SK-N-MC (cell line): ENCODE data around the gene C17orf75.
"Not testable (repeated sequence)": the region's sequence is repeated elsewhere in the genome, so short reads cannot be mapped to it uniquely, and the experiment has no call there.

ENCODE experiments used
- DNase-seq: peaks from one replicate; pipeline ENCODE4 v3.0.0-alpha.2; 2011; ENCODE audit warnings: low read depth, low spot score
- H3K27ac ChIP-seq: fragments of 200-600 bp; sonication (generic); 2 replicates; pipeline ENCODE4 v1.5.1; 2016; ENCODE audit warnings: mixed run types
- H3K36me3 ChIP-seq: fragments of 200-600 bp; sonication (generic); 2 replicates; pipeline ENCODE4 v1.6.1; 2017; ENCODE audit warnings: antibody characterized with exemption, low read length, mixed read lengths; ENCODE audit not compliant: insufficient read depth
- H3K4me3 ChIP-seq: fragments of 200-600 bp; sonication (generic); 2 replicates; pipeline ENCODE4 v1.5.1; 2016
- H3K9ac ChIP-seq: fragments of 200-600 bp; sonication (generic); 2 replicates; pipeline ENCODE4 v1.8.0; 2017; ENCODE audit warnings: mixed run types, mixed read lengths; ENCODE audit not compliant: insufficient read length
- H3K9me3 ChIP-seq: fragments of 200-600 bp; sonication (generic); 2 replicates; pipeline ENCODE4 v1.6.1; 2017; ENCODE audit warnings: low read depth, mild to moderate bottlenecking, antibody characterized with exemption, low read length, moderate library complexity, mixed read lengths
- EZH2 ChIP-seq: fragments of 200-600 bp; sonication (generic); IDR thresholded peaks from one replicate; pipeline ENCODE4 v1.6.1; 2017; ENCODE audit warnings: antibody characterized with exemption
- FOXP2 ChIP-seq: optimal IDR thresholded peaks from 2 replicates; pipeline ENCODE3; 2011; ENCODE audit warnings: mild to moderate bottlenecking, moderate library complexity; ENCODE audit not compliant: insufficient read depth; ENCODE audit errors: extremely low read length, control extremely low read depth
- POLR2AphosphoS5 ChIP-seq: IDR thresholded peaks from 2 replicates; pipeline ENCODE4 v1.6.1; 2012; ENCODE audit warnings: mild to moderate bottlenecking, low read depth, low read length, borderline replicate concordance

The C17orf75 gene

DNA sequence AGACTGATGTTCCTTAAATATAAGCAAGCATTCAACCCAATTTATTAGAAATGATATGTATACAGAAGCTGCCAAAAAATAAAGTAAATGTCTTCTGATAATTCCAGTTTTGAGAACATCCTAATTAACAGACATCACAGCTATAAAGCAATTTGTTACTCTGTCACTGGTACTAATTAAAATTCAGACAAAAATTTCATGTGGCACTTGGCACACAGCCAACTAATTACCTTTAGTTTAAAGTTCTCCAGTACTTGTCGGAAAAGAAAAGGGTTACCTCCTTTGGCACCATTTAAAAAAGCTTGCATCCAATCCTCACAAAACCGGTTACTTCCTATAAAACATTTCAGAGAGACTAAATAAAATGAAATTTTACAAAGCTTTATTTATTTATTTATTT lies 8.8 kb downstream of the C17orf75 start:
- Histone ChIP-seq H3K4me3 (no peak overlapping the region), H3K27ac (no peak overlapping the region), H3K36me3 (peaks cover 36% of the 10 kb centered on the region)

DNA sequence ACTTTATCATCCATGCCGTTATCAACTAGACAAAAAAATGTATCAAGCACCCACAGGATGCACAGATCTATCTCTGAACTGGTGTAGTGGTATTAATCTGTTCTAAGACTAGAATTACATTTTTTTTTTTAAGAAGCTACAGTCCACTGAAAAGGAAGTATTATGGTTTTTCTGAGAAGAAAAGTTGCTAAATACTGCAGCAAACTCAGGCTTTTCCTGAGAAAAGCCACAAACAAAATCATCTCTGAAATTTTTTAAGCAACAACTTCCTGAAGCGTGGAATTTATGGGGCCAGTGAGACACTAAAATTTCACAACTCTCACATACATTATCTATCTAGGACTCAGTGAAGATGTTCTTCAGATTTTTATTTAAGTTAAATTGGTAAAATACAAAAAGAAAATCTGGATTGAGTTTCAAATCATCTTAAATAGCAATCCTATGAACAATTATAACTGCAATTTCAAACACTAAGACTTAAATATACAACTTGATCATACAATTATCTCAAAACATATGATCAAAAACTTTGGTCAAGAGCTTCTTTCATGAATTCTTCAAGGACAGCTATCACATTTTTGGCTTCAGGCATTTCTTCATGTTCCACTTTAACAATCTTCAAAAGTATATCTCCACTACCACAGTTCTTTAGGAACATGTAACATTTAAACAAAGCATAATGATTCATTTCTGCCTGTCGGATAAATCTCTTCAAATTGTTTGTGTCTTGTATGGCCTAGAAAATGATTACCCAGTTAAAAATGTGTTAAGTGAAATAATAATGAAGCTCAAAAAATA lies 10.5 kb downstream of the C17orf75 start:
- H3K36me3 ChIP-seq: peaks cover 22% of the 10 kb centered on the region
- peak overlapping the region; percentile 24; the same call in 1 of the 2 replicates for H3K4me3 ChIP-seq
- no peak overlapping the region for H3K9ac ChIP-seq
- TF ChIP-seq FOXP2 (no peak), POLR2AphosphoS5 (peak; percentile 56; the same call in 1 of the 2 replicates), EZH2 (no peak)
- H3K9me3 ChIP-seq: no peaks in the 10 kb centered on the region
- peak; percentile 93 for DNase-seq
- peak overlapping the region; percentile 91 for H3K27ac ChIP-seq

More for the DNA sequence above, 8.8 kb downstream of the C17orf75 start:
- no peak for DNase-seq
- TF ChIP-seq FOXP2: no peak
- Histone ChIP-seq H3K9me3 (no peaks in the 10 kb centered on the region), H3K9ac (no peak overlapping the region)

DNA sequence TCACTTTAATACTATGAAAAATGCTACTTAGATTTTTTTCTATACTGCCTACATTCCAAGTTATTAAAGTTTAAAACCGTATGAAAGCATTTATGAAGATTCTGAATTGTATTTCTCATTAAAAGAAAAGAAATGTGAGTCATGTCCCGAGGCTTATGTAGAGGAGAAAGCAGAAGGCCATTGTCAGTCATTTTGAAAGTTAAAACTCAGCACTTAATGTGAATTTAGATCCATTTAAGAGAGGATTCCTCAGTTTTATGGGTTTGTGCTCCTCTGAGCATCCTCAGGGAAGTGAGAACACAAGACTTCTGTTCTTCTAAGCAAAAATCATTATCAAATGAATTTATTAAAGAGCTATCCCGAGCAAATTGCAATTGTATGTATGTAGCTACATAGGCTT lies 11.8 kb downstream of the C17orf75 start:
- H3K27ac ChIP-seq: no peak overlapping the region

DNA sequence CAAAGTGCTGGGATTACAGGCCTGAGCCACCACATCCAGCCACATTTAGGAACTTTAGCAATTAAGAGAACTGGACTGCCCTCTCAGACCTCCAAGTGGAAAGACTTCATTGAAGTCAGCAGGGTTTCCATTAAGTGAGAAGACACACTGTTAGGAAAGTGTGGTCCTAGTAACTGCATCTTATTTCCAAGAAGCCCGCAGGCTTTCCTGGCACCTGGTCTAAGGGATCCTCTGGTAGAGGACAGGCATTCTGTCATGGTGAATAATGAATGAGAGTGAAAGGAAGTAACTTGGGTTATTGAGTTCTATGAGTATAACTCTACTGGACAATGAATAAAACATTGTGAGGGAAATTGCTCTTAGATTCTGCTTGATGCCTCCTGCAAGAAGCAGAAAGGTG lies 14.1 kb downstream of the C17orf75 start:
- H3K9me3 ChIP-seq: no peaks in the 10 kb centered on the region
- no peak for DNase-seq
- TF ChIP-seq EZH2: no peak
- TF ChIP-seq FOXP2: no peak
- TF ChIP-seq POLR2AphosphoS5: no peak
- H3K36me3 ChIP-seq: no peaks in the 10 kb centered on the region
- H3K9ac ChIP-seq: no peak overlapping the region
- H3K4me3 ChIP-seq: no peak overlapping the region
- H3K27ac ChIP-seq: no peak overlapping the region

More for the DNA sequence above, 11.8 kb downstream of the C17orf75 start:
- Histone ChIP-seq H3K9me3 (no peaks in the 10 kb centered on the region), H3K36me3 (peaks cover 18% of the 10 kb centered on the region), H3K4me3 (peak overlapping the region; percentile 24; the same call in 1 of the 2 replicates), H3K9ac (no peak overlapping the region)
- no peak for TF ChIP-seq POLR2AphosphoS5
- no peak for TF ChIP-seq FOXP2
- no peak for TF ChIP-seq EZH2
- no peak for DNase-seq

GRCh38 chr17:32323811-32324491 lies 18.0 kb downstream of the C17orf75 start:
- Histone ChIP-seq H3K9me3 (no peaks in the 10 kb centered on the region), H3K9ac (no peak overlapping the region), H3K27ac (no peak overlapping the region), H3K4me3 (no peak overlapping the region), H3K36me3 (no peaks in the 10 kb centered on the region)
- no peak for DNase-seq
- TF ChIP-seq FOXP2 (no peak), POLR2AphosphoS5 (no peak), EZH2 (no peak)

DNA sequence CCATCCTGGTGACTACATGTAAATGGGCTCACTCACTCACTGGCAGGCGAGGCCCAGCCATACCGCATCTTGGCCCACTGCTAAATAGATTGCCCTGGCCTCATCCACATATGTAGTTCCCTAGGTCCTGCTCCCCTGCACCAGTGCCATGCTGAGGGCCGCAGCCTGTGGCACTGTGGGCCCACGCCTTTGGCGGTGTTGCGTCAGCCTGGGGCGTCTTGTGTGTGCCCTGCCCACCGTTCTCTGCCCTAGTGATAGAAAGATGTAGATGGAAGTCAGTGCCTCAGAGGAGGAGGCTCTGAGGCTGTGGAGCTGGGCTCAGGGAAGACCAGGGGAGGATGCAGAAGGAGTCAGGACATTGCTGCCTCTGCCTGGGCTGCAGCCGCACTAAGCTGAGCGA lies 18.9 kb downstream of the C17orf75 start:
- Histone ChIP-seq H3K9me3 (no peaks in the 10 kb centered on the region), H3K4me3 (no peak overlapping the region), H3K36me3 (no peaks in the 10 kb centered on the region), H3K9ac (no peak overlapping the region), H3K27ac (no peak overlapping the region)
- no peak for TF ChIP-seq FOXP2
- no peak for TF ChIP-seq POLR2AphosphoS5
- no peak for TF ChIP-seq EZH2
- no peak for DNase-seq

DNA sequence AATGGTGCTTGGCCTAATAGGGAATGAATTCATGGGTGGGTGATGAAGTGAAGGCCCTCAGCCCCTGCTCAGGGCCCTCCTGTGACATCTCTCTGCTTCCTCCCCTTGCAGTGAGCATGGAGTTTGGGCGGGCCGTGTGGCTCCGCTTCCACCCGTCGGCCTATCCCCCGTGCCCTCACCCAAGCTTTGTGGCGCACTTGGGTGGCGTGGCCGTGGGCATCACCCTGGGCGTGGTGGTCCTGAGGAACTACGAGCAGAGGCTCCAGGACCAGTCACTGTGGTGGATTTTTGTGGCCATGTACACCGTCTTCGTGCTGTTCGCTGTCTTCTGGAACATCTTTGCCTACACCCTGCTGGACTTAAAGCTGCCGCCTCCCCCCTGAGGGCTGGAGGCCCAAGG lies 21.1 kb downstream of the C17orf75 start:
- no peak overlapping the region for H3K9ac ChIP-seq
- no peak for TF ChIP-seq EZH2
- TF ChIP-seq POLR2AphosphoS5: no peak
- no peak for TF ChIP-seq FOXP2
- no peak overlapping the region for H3K4me3 ChIP-seq

DNA sequence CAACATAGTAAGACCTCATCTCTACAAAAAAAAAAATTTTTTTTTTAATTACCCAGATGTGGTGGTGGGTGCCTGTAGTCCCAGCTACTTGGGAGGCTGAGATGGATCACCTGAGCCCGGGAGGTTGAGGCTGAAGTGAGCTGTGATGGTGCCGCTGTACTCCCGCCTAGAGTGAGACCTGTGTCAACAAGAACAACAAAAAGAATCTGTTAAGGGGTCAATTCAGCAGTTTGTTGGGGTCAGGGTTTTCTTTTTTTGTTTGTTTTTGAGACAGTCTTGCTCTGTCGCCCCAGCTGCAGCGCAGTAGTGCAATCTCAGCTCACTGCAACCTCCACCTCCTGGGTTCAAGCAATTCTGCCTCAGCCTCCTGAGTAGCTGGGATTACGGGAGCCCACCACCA lies 21.9 kb downstream of the C17orf75 start:
- H3K36me3 ChIP-seq, H3K27ac ChIP-seq, DNase-seq, H3K9me3 ChIP-seq, H3K9ac ChIP-seq, H3K4me3 ChIP-seq: not testable (repeated sequence)

More for the DNA sequence above, 21.1 kb downstream of the C17orf75 start:
- H3K9me3 ChIP-seq: no peaks in the 10 kb centered on the region
- H3K36me3 ChIP-seq: no peaks in the 10 kb centered on the region
- H3K27ac ChIP-seq: no peak overlapping the region
- DNase-seq: no peak
